GM19452 (cell line): ENCODE data around the gene FOS.
"Not testable (repeated sequence)": the region's sequence is repeated elsewhere in the genome, so short reads cannot be mapped to it uniquely, and the experiment has no call there.

Source experiments
- ATAC-seq: cut with Tn5 transposase; IDR thresholded peaks from one replicate; pipeline ENCODE4 v1.9.1; 2021; ENCODE audit not compliant: unreplicated experiment

Gene FOS

GRCh38 chr14:75293920-75294648, 15.5 kb downstream of the FOS start:
- peak; percentile 95 for ATAC-seq

- no peak for ATAC-seq
Measured at GRCh38 chr14:75294649-75295033, 16.0 kb downstream of the FOS start.

GRCh38 chr14:75295061-75295461, 16.4 kb downstream of the FOS start:
- ATAC-seq, result no peak

DNA sequence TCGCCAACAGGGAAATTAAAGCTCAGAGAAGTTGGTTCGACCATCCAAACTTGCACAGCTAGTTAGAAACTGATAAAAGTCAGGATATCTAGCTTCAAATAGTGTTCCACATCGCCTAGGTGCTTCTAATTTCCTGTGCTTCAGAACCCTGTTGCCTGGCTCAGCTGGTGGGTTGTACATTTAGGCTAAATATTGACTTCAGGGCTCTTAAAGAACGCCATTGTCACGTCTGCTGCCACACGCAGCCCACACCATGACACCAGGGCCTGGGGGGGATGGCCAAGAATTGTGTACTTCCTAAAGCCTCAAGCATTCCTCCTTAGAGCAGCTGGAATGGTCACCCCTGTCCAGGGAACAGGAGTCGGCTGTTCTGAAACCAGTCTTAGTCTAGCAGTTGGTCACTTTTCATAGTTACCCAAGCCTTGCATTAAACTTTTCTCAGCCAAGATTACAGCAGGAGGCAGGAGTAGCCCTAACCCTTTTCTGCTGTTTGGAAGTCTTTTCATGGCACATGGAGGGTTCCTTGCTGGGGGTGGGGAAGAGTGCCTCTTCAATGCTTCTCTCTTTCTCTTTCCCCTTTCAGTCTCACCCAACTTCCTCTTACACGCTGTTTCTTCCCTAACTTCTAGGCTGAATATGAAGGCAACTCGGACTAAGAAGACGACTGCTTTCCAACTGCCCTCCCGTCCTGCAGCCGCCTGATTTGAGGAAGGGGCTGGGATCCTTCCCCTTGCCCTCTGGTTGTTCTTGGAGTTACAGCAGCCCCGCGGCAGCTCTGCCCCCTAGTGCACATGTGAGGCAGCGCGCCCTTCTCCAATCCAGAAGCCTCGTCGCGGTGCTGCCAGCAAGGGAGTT, 17.1 kb downstream of the FOS start:
- no peak for ATAC-seq

- ATAC-seq, result no peak
Measured at GRCh38 chr14:75297411-75298040, 18.9 kb downstream of the FOS start.

DNA sequence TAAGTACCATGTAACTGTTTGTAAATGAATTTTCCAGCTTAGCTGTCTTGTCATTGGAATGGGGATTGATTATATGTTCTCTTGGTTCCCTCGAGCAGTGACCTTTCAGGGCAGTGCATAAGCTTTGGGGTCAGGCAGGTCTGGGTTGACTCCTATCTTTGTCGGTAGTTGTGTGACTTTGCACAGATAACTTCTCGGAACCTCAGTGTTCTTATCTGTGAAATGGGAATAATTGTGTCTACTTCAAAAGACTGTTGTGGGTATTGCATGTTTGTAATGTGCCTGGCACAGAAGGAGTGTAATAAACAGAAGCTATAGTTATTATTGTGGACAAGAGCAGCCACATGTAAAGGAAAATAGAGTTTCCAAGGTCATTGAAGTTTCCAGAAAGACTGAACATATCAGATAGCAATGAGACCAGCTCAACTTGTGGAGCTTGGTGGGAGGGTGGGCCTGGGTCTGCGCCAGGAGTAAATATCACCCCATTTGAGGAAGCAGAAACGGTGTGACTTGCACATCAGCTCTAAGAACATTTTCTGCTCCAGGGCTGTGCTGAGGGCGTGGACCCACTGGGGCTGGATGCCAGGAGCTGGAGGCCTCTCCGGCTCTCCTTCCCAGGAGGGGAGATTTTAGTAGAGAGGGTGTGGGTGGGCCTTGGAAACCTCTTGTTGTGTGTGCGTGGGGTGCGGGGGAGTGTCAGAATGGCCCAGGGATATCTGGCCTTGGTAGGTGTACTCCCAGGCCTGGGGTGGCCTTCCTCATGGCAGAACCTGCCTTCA, 19.7 kb downstream of the FOS start:
- no peak for ATAC-seq

GRCh38 chr14:75299059-75299458, 20.4 kb downstream of the FOS start:
- ATAC-seq, result no peak

DNA sequence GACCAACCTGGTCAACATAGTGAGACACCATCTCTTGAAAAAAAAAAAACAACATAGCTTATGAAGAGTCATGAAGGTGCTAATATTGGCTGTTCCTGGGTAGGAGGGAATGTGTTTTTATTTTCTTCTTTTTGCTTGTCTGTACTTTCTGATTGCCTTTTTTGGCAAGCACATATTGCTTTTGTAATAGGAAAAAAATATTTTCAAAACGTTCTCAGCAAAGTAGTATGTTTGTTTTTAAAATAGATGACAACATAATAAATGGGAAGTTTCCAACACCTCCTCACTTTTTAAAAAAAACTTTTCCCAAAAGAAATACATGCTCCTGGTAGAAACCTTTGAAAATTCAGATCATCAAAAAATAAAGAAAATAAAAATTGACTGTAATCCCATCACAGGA, 20.9 kb downstream of the FOS start:
- ATAC-seq, result no peak

- no peak for ATAC-seq
Measured at GRCh38 chr14:75301666-75302325, 23.2 kb downstream of the FOS start.

GRCh38 chr14:75303381-75303789, 24.8 kb downstream of the FOS start:
- ATAC-seq, result no peak

- not testable (repeated sequence) for ATAC-seq
Measured at GRCh38 chr14:75306410-75306809, 27.8 kb downstream of the FOS start.

DNA sequence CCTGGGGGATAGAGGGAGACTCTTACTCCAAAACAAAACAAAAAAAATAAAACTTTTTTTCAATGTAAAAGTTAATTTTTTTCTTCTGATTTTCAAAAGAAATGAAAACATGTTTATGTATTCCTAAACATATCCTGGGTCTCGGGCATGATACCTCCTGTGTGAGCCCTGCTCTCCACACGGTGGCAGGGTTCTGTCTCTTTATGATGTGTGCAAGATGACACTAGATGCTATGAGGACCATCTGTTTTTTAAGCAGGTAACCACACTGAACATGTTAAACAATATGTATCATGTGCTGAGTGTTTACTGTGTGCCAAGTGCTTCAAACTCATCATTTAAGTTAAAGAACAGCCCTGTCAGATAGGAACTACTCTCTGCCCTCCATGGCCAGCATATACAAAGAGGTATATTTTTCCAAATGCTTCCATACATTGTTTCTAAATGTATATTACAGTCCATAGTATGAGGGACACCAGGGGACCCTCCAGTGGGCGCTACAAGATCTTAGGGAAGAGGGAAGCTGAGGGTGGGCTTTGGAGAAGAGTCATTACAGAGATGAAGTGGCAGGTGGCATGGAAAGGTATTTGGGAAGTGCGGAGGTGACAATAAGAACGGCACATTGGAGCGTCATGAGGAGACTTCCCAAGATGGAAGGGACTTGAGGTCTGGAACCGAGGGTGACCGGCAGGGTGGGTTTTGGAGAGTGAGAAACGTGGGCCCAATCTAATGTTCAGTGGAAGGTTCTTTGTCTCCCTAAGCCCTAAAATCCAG, 28.5 kb downstream of the FOS start:
- ATAC-seq, result no peak

DNA sequence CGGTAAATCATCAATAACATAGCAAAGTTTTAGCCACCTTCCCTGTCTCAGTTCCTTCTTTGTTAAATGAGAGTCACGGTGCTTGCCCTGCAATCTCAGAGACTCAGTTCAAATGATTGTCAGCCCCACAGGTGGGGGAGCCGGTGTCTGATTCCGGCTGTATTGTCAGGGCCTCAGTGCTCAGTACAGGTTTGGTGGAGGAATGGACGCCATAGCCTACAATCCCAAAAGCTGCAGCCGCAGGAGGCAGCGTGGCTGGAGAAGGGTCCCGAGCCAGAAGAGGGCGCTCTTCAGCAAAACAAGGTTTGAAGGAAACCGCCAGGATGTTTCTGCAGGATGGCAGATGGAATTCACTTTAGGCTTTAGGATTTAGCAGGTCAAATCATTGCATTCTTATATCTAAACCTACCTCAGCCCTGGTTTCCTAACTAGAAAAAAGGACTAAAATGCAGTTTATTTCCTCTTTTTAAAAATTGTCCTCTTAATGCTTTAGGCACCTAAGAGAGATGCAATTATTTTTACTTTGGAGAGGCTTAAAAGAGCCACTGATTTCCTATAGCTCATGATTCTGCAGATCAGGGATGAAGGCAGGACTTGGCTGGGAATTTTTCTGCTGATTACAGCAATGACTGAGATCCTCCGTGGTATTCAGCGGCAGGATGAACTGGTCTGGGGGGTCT, 29.2 kb downstream of the FOS start:
- ATAC-seq, result no peak

DNA sequence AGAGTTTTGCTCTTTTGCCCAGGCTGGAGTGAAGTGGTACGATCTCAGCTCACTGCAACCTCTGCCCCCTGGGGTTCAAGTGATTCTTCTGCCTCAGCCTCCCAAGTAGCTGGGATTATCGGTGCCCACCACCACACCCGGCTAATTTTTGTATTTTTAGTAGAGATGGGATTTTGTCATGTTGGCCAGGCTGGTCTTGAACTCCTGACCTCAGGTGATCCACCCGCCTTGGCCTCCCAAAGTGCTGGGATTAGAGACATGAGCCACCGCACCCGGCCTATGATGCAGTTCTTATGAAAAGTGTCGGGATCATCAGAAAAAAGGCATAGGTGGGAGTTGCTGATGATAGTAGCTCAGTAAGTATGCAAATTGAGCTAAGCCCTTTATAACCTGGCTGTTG, 30.4 kb downstream of the FOS start:
- ATAC-seq, result not testable (repeated sequence)

GRCh38 chr14:75309561-75309960, 30.9 kb downstream of the FOS start:
- not testable (repeated sequence) for ATAC-seq

GRCh38 chr14:75310295-75311111, 31.9 kb downstream of the FOS start:
- ATAC-seq, result no peak

- no peak for ATAC-seq
Measured at GRCh38 chr14:75311356-75311755, 32.7 kb downstream of the FOS start.

DNA sequence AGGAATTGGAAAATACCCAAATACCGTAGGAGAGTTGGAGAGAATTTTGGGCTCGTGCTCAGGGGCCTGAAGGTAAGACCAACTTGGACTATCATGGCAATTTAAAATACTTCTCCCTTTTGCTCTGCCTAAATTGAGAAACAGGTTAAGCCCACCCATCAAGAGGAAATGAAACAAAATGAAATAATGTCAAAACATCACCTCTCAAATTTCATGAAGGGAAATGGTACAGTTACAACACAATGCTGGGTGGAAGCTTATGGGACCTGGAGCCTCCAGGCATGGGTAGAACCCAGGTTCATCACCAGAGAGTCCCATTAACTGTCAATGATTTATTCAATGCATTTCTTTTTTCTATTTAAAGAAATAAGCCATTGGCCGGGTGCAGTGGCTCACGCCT, 33.7 kb downstream of the FOS start:
- ATAC-seq, result no peak
